ENCODE data around the gene KCNK18.

GRCh38 chr10:117237401-117237991 lies 40.2 kb downstream of the KCNK18 start:
- TF ChIP-seq TAF1 (IDR thresholded peaks at IDR 0.05; ENCODE audit: borderline replicate concordance, low read depth, low read length) (no peak), POLR2AphosphoS5 (IDR thresholded peaks at IDR 0.05; ENCODE audit: low read depth, low read length) (no peak), POLR2A (IDR thresholded peaks at IDR 0.05; ENCODE audit: low read depth, low read length) (no peak)
